ENCODE results near the gene NARS2.

Gene NARS2

GRCh38 chr11:78451371-78452150 lies 123.1 kb downstream of the NARS2 start:
- FAIRE-seq: no peak
- DNase-seq (ENCODE audit: insufficient read length, low spot score): no peak
- TF ChIP-seq TAF1 (IDR thresholded peaks at IDR 0.05; ENCODE audit: low read depth, low read length) (no peak), SPI1 (IDR thresholded peaks at IDR 0.05; ENCODE audit: low read depth, low read length) (no peak), POU2F2 (IDR thresholded peaks at IDR 0.05; ENCODE audit: low read depth, low read length) (no peak), POLR2AphosphoS5 (IDR thresholded peaks at IDR 0.05; ENCODE audit: low read depth, low read length) (no peak)

- no peak for DNase-seq (ENCODE audit: insufficient read length, low spot score)
- no peak for FAIRE-seq
- TF ChIP-seq TAF1 (IDR thresholded peaks at IDR 0.05; ENCODE audit: low read depth, low read length) (no peak), POU2F2 (IDR thresholded peaks at IDR 0.05; ENCODE audit: low read depth, low read length) (no peak), POLR2AphosphoS5 (IDR thresholded peaks at IDR 0.05; ENCODE audit: low read depth, low read length) (no peak), SPI1 (IDR thresholded peaks at IDR 0.05; ENCODE audit: low read depth, low read length) (no peak)
Observed at GRCh38 chr11:78450866-78451265, 123.8 kb downstream of the NARS2 start.

GRCh38 chr11:78449866-78450265 lies 124.8 kb downstream of the NARS2 start:
- DNase-seq (ENCODE audit: insufficient read length, low spot score) (no peak), FAIRE-seq (no peak)
- TF ChIP-seq POLR2A (IDR thresholded peaks at IDR 0.05; ENCODE audit: low read depth, low read length) (no peak), POLR2AphosphoS5 (IDR thresholded peaks at IDR 0.05; ENCODE audit: low read depth, low read length) (no peak), POU2F2 (IDR thresholded peaks at IDR 0.05; ENCODE audit: low read depth, low read length) (no peak), PAX5 (IDR thresholded peaks at IDR 0.05; ENCODE audit: insufficient read depth, low read length, severe bottlenecking) (no peak), TAF1 (IDR thresholded peaks at IDR 0.05; ENCODE audit: low read depth, low read length) (no peak), SPI1 (IDR thresholded peaks at IDR 0.05; ENCODE audit: low read depth, low read length) (no peak)

DNA sequence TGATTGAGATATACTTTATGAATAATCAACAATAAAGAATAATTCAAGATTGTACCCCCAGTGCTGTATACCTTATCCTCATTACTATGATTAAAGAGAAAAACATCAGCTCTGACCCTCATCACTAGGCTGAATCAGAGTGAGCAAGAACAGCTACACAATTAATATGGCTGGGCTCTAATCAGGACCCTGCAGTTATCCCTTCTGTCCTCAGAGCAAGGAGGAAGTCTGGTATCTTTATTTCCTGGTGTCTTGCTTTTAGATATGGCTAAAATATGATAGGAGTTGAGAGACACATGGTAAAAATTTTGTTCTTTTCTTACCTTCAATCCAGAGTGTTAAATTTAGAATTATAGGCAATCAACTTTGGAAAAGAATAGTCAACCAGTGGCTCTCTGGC lies 128.5 kb downstream of the NARS2 start:
- TF ChIP-seq POU2F2 (IDR thresholded peaks at IDR 0.05; ENCODE audit: low read depth, low read length): no peak
- TF ChIP-seq POLR2AphosphoS5 (IDR thresholded peaks at IDR 0.05; ENCODE audit: low read depth, low read length): no peak
- no peak for TF ChIP-seq POLR2A (IDR thresholded peaks at IDR 0.05; ENCODE audit: low read depth, low read length)
- DNase-seq (ENCODE audit: insufficient read length, low spot score): no peak
- no peak for FAIRE-seq

GRCh38 chr11:78444726-78445125 lies 129.9 kb downstream of the NARS2 start:
- no peak for DNase-seq (ENCODE audit: insufficient read length, low spot score)
- no peak for FAIRE-seq
- TF ChIP-seq SPI1 (IDR thresholded peaks at IDR 0.05; ENCODE audit: low read depth, low read length) (no peak), TAF1 (IDR thresholded peaks at IDR 0.05; ENCODE audit: low read depth, low read length) (no peak), POLR2AphosphoS5 (IDR thresholded peaks at IDR 0.05; ENCODE audit: low read depth, low read length) (no peak), POLR2A (IDR thresholded peaks at IDR 0.05; ENCODE audit: low read depth, low read length) (no peak), PAX5 (IDR thresholded peaks at IDR 0.05; ENCODE audit: insufficient read depth, low read length, severe bottlenecking) (no peak), POU2F2 (IDR thresholded peaks at IDR 0.05; ENCODE audit: low read depth, low read length) (no peak)

DNA sequence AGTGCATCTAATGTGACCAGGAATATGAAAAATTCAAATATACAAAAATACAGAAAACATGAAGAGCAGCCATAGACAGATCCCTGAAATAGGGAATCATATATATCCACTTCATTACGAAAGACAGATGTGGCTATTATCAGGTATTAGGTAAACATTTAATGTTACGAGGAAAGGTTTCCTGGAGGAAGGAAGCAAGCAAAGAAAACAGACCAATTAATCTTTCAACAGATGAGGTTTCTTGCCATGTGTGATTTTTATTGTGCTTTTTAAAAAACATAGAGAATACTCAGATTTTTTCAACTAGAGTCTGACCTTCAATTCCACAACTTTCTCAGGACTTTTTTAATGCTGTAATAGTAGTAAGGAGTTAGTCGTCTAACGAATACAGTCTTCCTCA lies 132.7 kb downstream of the NARS2 start:
- DNase-seq (ENCODE audit: insufficient read length, low spot score) (no peak), FAIRE-seq (no peak)
- TF ChIP-seq POLR2AphosphoS5 (IDR thresholded peaks at IDR 0.05; ENCODE audit: low read depth, low read length) (no peak), POLR2A (IDR thresholded peaks at IDR 0.05; ENCODE audit: low read depth, low read length) (no peak), TAF1 (IDR thresholded peaks at IDR 0.05; ENCODE audit: low read depth, low read length) (no peak), POU2F2 (IDR thresholded peaks at IDR 0.05; ENCODE audit: low read depth, low read length) (no peak)

GRCh38 chr11:78438298-78438975 lies 136.2 kb downstream of the NARS2 start:
- FAIRE-seq (peak; percentile 41), DNase-seq (ENCODE audit: insufficient read length, low spot score) (no peak)
- TF ChIP-seq POU2F2 (IDR thresholded peaks at IDR 0.05; ENCODE audit: low read depth, low read length): peak; percentile 62; the same call in 1 of the 2 replicates
- no peak for TF ChIP-seq PAX5 (IDR thresholded peaks at IDR 0.05; ENCODE audit: insufficient read depth, low read length, severe bottlenecking)
- TF ChIP-seq TAF1 (IDR thresholded peaks at IDR 0.05; ENCODE audit: low read depth, low read length): no peak
- TF ChIP-seq SPI1 (IDR thresholded peaks at IDR 0.05; ENCODE audit: low read depth, low read length): peak; percentile 91
- TF ChIP-seq POLR2AphosphoS5 (IDR thresholded peaks at IDR 0.05; ENCODE audit: low read depth, low read length): no peak
- TF ChIP-seq POLR2A (IDR thresholded peaks at IDR 0.05; ENCODE audit: low read depth, low read length): no peak

DNA sequence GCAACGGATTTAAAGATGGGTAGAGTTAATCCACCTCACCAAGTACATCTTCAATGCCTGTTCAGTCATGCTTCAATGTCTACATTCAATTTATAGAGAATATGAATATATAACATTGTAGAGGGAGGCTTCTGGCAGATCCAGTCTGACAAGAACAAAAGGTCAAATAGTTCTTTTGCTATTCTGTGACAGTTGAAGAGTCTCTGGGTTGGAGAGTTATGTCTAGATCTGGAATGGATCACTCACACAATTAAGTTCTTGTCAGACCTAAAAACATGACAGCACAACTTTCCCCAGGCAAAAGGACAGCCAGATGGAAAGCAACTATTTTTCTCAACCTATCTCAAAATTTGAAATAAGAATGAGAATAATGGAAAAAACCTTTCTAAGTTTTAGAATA lies 141.7 kb downstream of the NARS2 start:
- FAIRE-seq (no peak), DNase-seq (ENCODE audit: insufficient read length, low spot score) (no peak)
- TF ChIP-seq POU2F2 (IDR thresholded peaks at IDR 0.05; ENCODE audit: low read depth, low read length): no peak
- no peak for TF ChIP-seq TAF1 (IDR thresholded peaks at IDR 0.05; ENCODE audit: low read depth, low read length)
- no peak for TF ChIP-seq POLR2AphosphoS5 (IDR thresholded peaks at IDR 0.05; ENCODE audit: low read depth, low read length)
- TF ChIP-seq PAX5 (IDR thresholded peaks at IDR 0.05; ENCODE audit: insufficient read depth, low read length, severe bottlenecking): no peak
- TF ChIP-seq SPI1 (IDR thresholded peaks at IDR 0.05; ENCODE audit: low read depth, low read length): no peak
- TF ChIP-seq POLR2A (IDR thresholded peaks at IDR 0.05; ENCODE audit: low read depth, low read length): no peak

GRCh38 chr11:78432058-78432515 lies 142.6 kb downstream of the NARS2 start:
- FAIRE-seq: no peak
- no peak for TF ChIP-seq PAX5 (IDR thresholded peaks at IDR 0.05; ENCODE audit: insufficient read depth, low read length, severe bottlenecking)
- no peak for TF ChIP-seq POLR2A (IDR thresholded peaks at IDR 0.05; ENCODE audit: low read depth, low read length)
- TF ChIP-seq TAF1 (IDR thresholded peaks at IDR 0.05; ENCODE audit: low read depth, low read length): no peak
- TF ChIP-seq POU2F2 (IDR thresholded peaks at IDR 0.05; ENCODE audit: low read depth, low read length): no peak
- no peak for TF ChIP-seq POLR2AphosphoS5 (IDR thresholded peaks at IDR 0.05; ENCODE audit: low read depth, low read length)
- TF ChIP-seq SPI1 (IDR thresholded peaks at IDR 0.05; ENCODE audit: low read depth, low read length): no peak

More at GRCh38 chr11:78432058-78432515, 142.6 kb downstream of the NARS2 start:
- no peak for DNase-seq (ENCODE audit: insufficient read length, low spot score)

All from GM12891 (cell line).